ENCODE data around the gene ERGIC1. TPM values are rescaled to one million over a fixed set of nuclear protein-coding genes. Genes with fewer than 3 reads are reported as not detected.
A peak's percentile ranks its signal among the peaks of the same experiment; 100 is the strongest.

Gene ERGIC1
- total and polyA plus RNA-seq, 2 of the 13 experiments (the other 11 are each of a cell fraction or from before 2014, with no cell fraction given): 78.5 to 184 TPM

- no peaks in the 10 kb centered on the region for H3K27me3 ChIP-seq (ENCODE audit: control insufficient read depth in 1 of 2, insufficient read depth in 2 of 2, low read length in 2 of 2)
- no peak overlapping the region for H3K4me2 ChIP-seq (ENCODE audit: low read depth, low read length)
- TF ChIP-seq PRPF4 (IDR thresholded peaks at IDR 0.05; ENCODE audit: low read depth, low read length, poor library complexity, severe bottlenecking) (no peak), ZNF446 (CRISPR knock-in tag; IDR thresholded peaks at IDR 0.05) (no peak), TSC22D2 (CRISPR knock-in tag; IDR thresholded peaks at IDR 0.05; ENCODE audit: borderline replicate concordance) (no peak), RBFOX2 (IDR thresholded peaks at IDR 0.05; ENCODE audit: low read depth, low read length) (0 out of 2 replicates have a peak, but pooled peaks have one; percentile 13)
- in situ Hi-C loops (cut with HindIII; ENCODE audit: extremely low pct_ligation_motif_present, low pct_unique_long_range_greater_than_20kb) (loop anchor here (25.0 kb wide), 2 partner anchors 297 to 572 kb away; no protein-coding TSS in a partner anchor), intact Hi-C loops (cut with micrococcal nuclease; ENCODE audit: unreplicated experiment) (no loop called here)
- BruUV-seq (replicated peaks): no TSS peak
- ATAC-seq: no peak
- peaks cover 10% of the 10 kb centered on the region for H3K4me1 ChIP-seq (ENCODE audit: insufficient read depth, low read length)
- WGBS (ENCODE audit: low lambda C conversion rate): 97% methylated on average over 8 of the region's 8 CpGs
- peaks cover 27% of the 10 kb centered on the region for H3K79me2 ChIP-seq (ENCODE audit: insufficient read depth, low read length)
- H3K9me3 ChIP-seq (ENCODE audit: low read length): no peaks in the 10 kb centered on the region
- CTCF ChIA-PET (ENCODE audit: low intra/inter-chr PET ratio, low total read pairs): no interaction called here
- FAIRE-seq: no peak
- POLR2A ChIA-PET: no interaction called here
- H2AFZ ChIP-seq (ENCODE audit: low read length): no peak overlapping the region
- H3K36me3 ChIP-seq (replicated peaks in 1 of 2; ENCODE audit: control insufficient read depth in 1 of 2, insufficient read depth in 2 of 2, low read length in 2 of 2): peaks cover 5 to 33% of the 10 kb centered on the region in 2 experiments
- no peak overlapping the region for H3K9ac ChIP-seq (ENCODE audit: insufficient read depth, low read depth, low read length)
- no peak for DNase-seq (ENCODE audit: low spot score)
- H3K4me3 ChIP-seq (replicated peaks in 1 of 3; ENCODE audit: insufficient read depth in 1 of 3, low read depth in 2 of 3, low read length in 3 of 3): no peak overlapping the region
- peaks cover 2% of the 10 kb centered on the region for H4K20me1 ChIP-seq (ENCODE audit: insufficient read depth, low read length)
- no peak overlapping the region for H3K27ac ChIP-seq (ENCODE audit: extremely low read length, insufficient read depth, low read length)
These were observed 156.7 kb downstream of the ERGIC1 start for GRCh38 chr5:172990776-172991175.

GRCh38 chr5:172994405-172994804, 160.4 kb downstream of the ERGIC1 start:
- H3K36me3 ChIP-seq (replicated peaks in 1 of 2; ENCODE audit: control insufficient read depth in 1 of 2, insufficient read depth in 2 of 2, low read length in 2 of 2): peaks cover 4 to 35% of the 10 kb centered on the region in 2 experiments; a peak in 4 of 5 replicates
- ATAC-seq (no peak), FAIRE-seq (peak; percentile 4)

More at GRCh38 chr5:172994405-172994804, 160.4 kb downstream of the ERGIC1 start:
- H4K20me1 ChIP-seq (ENCODE audit: insufficient read depth, low read length): peaks cover 2% of the 10 kb centered on the region; the same call in 1 of the 2 replicates
- DNase-seq (ENCODE audit: low spot score): no peak
- no TSS peak for BruUV-seq (replicated peaks)
- POLR2A ChIA-PET: interaction anchor here (0.8 to 1.1 kb wide), 2 partner anchors 11 to 63 kb away, joined by 3 to 4 read pairs; no protein-coding TSS in a partner anchor
- intact Hi-C loops (cut with micrococcal nuclease; ENCODE audit: unreplicated experiment): no loop called here
- WGBS (ENCODE audit: low lambda C conversion rate): 85% methylated on average over 2 of the region's 2 CpGs
- H3K79me2 ChIP-seq (ENCODE audit: insufficient read depth, low read length): peaks cover 12% of the 10 kb centered on the region
- no peaks in the 10 kb centered on the region for H3K27me3 ChIP-seq (ENCODE audit: control insufficient read depth in 1 of 2, insufficient read depth in 2 of 2, low read length in 2 of 2)
- TF ChIP-seq MAF1 (CRISPR knock-in tag; IDR thresholded peaks at IDR 0.05; ENCODE audit: borderline replicate concordance): no peak
- in situ Hi-C loops (cut with HindIII; ENCODE audit: extremely low pct_ligation_motif_present, low pct_unique_long_range_greater_than_20kb): loop anchor here (25.0 kb wide), 2 partner anchors 293 to 568 kb away; no protein-coding TSS in a partner anchor
- no peak overlapping the region for H2AFZ ChIP-seq (ENCODE audit: low read length)
- no peak overlapping the region for H3K4me2 ChIP-seq (ENCODE audit: low read depth, low read length)
- CTCF ChIA-PET (ENCODE audit: low intra/inter-chr PET ratio, low total read pairs): no interaction called here
- no peak overlapping the region for H3K27ac ChIP-seq (ENCODE audit: extremely low read length, insufficient read depth, low read length)
- H3K9ac ChIP-seq (ENCODE audit: insufficient read depth, low read depth, low read length): no peak overlapping the region
- H3K4me1 ChIP-seq (ENCODE audit: insufficient read depth, low read length): peaks cover 8% of the 10 kb centered on the region; the same call in 1 of the 2 replicates
- no peak overlapping the region for H3K4me3 ChIP-seq (replicated peaks in 1 of 3; ENCODE audit: insufficient read depth in 1 of 3, low read depth in 2 of 3, low read length in 3 of 3)
- no peaks in the 10 kb centered on the region for H3K9me3 ChIP-seq (ENCODE audit: low read length)
